Renal cortical epithelial cell (primary cell): ENCODE data around the gene FAM169A. TPM values are rescaled to one million over a fixed set of nuclear protein-coding genes. Genes with fewer than 3 reads are reported as not detected.
"Not testable (repeated sequence)": the region's sequence is repeated elsewhere in the genome, so short reads cannot be mapped to it uniquely, and the experiment has no call there.

Source experiments
- DNase-seq: peaks from one replicate; pipeline ENCODE4 v3.0.0-alpha.2; 2011; ENCODE audit warnings: low read depth
- total RNA-seq: library from RNA; depleted of rRNA; stranded (reverse); fragments of >200 nt; gene quantifications from 2 replicates; pipeline ENCODE4 v1.2.3, GENCODE V29; 2014

Gene FAM169A
- total RNA-seq, result 5.6 and 6.9 TPM in 2 replicates

- DNase-seq, result no peak
Measured at GRCh38 chr5:74865804-74866595, at the start of gene FAM169A. Gene FAM169A, minus strand, starts transcription at chr5:74866387. Its CDS starts 24,711 bp downstream, at chr5:74841676.

GRCh38 chr5:74915488-74915887 lies 49.3 kb upstream of the FAM169A start:
- no peak for DNase-seq

- not testable (repeated sequence) for DNase-seq
Measured at GRCh38 chr5:74911421-74911820, 45.2 kb upstream of the FAM169A start.

GRCh38 chr5:74909888-74910287 lies 43.7 kb upstream of the FAM169A start:
- DNase-seq, result not testable (repeated sequence)

- DNase-seq, result not testable (repeated sequence)
Measured at GRCh38 chr5:74908237-74908636, 42.0 kb upstream of the FAM169A start.

GRCh38 chr5:74904713-74905112 lies 38.5 kb upstream of the FAM169A start:
- not testable (repeated sequence) for DNase-seq

- DNase-seq, result peak; percentile 58
Measured at GRCh38 chr5:74903165-74903787, 37.1 kb upstream of the FAM169A start.

GRCh38 chr5:74897049-74897448 lies 30.9 kb upstream of the FAM169A start:
- no peak for DNase-seq

GRCh38 chr5:74895906-74896305 lies 29.7 kb upstream of the FAM169A start:
- DNase-seq, result peak; percentile 97

GRCh38 chr5:74894351-74894750 lies 28.2 kb upstream of the FAM169A start:
- DNase-seq, result no peak

- no peak for DNase-seq
Measured at GRCh38 chr5:74892921-74893320, 26.7 kb upstream of the FAM169A start.

- peak; percentile 35 for DNase-seq
Measured at GRCh38 chr5:74889523-74890105, 23.4 kb upstream of the FAM169A start.

- no peak for DNase-seq
Measured at GRCh38 chr5:74888117-74888516, 21.9 kb upstream of the FAM169A start.

- DNase-seq, result peak; percentile 97
Measured at GRCh38 chr5:74885170-74885569, 19.0 kb upstream of the FAM169A start.

- DNase-seq, result not testable (repeated sequence)
Measured at GRCh38 chr5:74882379-74883134, 16.4 kb upstream of the FAM169A start.

- no peak for DNase-seq
Measured at GRCh38 chr5:74877624-74878304, 11.6 kb upstream of the FAM169A start.

- DNase-seq, result no peak
Measured at GRCh38 chr5:74875994-74876791, 10.0 kb upstream of the FAM169A start.

GRCh38 chr5:74873525-74874249 lies 7.5 kb upstream of the FAM169A start:
- no peak for DNase-seq

- DNase-seq, result peak; percentile 79
Measured at GRCh38 chr5:74870299-74871067, 4.3 kb upstream of the FAM169A start.
